Renal cortex interstitium (tissue), 11 donors: ENCODE measurements around the gene ANO2. TPM values are rescaled to one million over a fixed set of nuclear protein-coding genes. Genes with fewer than 3 reads are reported as not detected.
"Not testable (repeated sequence)": the region's sequence is repeated elsewhere in the genome, so short reads cannot be mapped to it uniquely, and the experiment has no call there.

Source experiments
- DNase-seq, 11 donors: peaks; one replicate each; pipeline ENCODE4 v3.0.0-alpha.2; 2013; ENCODE audit warnings: low read depth in 9 of 11, low spot score in 4 of 11; ENCODE audit errors: extremely low read depth in 1 of 11
- polyA plus RNA-seq, 3 donors: library from polyadenylated mRNA; unstranded; fragments of 120-200 nt; gene quantifications; one replicate each; pipeline ENCODE4 v1.2.1, GENCODE V29; 2013; ENCODE audit not compliant: insufficient read length in 3 of 3

ANO2 gene
- polyA plus RNA-seq, 3 donors: 3.1 to 5.6 (median 5.2) TPM

DNA sequence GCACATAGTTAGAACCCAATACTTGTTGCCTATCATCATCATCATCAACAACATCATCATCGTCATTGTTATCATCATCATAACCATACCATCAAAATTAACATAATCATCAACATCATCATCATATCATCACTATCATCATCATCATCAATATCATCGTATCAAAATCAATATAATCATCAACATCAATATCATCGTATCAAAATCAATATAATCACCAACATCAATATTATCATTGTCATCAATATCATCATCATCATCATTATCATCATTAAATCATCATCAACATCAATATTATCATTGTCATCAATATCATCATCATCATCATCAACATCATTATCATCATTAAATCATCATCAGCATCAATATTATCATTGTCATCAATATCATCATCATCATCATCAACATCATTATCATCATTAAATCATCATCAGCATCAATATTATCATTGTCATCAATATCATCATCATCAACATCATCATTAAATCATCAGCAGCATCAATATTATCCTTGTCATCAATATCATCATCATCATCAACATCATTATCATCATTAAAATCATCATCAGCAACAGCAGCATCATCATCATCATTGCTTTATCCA, 286.6 kb downstream of the ANO2 start:
- DNase-seq: not testable (repeated sequence)

DNA sequence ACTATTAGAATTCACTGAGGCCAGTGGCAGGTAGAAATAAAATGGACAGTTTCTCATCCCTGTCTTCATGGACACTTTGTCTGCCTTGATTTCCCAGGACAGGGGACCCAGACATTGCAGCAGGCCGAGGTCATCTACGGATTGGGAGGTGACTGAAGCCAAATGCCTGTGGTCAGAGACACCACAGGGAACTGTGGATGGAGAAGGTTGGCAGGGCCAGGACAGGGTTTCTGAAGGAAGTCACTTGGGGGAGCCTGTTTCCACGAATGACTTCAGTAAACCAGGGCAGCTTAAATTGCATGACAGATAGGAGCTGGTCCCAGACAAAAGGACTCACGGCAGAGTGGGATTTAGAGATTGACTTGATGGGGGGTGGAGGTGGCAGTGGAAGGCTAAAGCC, 288.2 kb downstream of the ANO2 start:
- DNase-seq: no peak

DNA sequence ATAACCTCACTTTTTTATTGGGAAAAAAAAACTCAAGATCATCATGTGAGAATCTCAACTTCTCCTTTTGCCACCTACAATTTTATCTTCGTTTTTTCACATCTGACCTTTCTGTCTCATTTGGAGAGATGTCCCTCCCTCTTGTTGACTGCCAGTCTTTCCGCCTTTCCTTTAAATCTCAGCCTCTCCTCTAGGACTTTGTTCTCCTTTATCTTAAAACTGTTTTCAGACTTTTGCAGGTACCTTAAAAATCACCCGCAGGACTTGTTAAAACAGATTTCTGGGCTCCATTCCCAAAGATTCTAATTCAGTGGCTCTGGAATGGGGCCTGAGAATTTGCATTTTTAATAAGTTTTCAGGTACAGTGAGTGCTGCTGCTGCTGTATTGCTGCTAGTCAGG, 289.9 kb downstream of the ANO2 start:
- DNase-seq: no peak

DNA sequence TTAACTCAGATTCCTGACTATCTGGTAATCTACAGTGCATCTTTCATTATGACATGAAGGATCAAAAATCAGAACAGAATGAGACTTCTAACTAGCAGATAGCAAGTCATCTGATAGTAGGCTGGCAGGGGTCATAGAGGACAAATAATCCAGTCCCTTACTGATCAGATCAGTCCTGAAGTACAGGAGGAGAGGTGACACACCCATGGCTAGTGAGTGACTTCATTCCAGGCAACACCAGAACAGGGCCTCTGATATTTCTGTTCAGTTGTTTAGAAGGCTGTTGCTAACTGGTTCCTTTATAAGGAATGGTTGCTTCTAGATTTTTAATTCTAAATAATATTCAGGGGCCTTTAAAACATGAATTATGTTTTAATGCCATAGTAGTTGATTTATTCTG, 291.0 kb downstream of the ANO2 start:
- no peak for DNase-seq

DNA sequence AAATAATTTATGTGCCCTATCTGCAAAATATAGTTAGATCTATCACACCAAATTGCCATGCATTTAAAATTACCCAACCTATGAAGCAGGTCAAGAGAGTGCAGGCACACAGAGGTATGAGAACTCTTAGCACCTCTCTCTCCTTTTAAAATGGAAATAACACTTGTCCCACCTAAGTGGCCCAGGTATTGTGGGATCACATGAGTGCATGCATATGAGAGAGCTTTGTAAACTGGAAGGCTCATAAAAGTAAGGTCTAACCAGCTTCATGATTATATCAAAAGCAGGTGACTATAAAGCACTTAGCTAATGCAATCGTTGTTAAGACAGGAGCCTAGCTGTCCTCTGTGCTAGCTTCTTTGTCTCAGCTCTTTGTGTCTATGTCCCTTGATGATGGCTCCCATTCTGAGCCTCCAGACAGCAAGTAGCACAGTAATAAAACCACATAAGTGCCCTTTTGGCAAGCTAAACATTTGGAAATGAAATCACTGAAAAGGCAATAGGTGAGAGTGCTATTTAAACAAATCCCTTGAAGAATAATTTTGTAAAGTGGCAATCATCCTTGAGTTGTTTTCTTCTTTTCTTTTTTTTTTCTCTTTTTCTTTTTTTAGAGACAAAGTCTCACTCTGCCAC, 294.1 kb downstream of the ANO2 start:
- no peak for DNase-seq

DNA sequence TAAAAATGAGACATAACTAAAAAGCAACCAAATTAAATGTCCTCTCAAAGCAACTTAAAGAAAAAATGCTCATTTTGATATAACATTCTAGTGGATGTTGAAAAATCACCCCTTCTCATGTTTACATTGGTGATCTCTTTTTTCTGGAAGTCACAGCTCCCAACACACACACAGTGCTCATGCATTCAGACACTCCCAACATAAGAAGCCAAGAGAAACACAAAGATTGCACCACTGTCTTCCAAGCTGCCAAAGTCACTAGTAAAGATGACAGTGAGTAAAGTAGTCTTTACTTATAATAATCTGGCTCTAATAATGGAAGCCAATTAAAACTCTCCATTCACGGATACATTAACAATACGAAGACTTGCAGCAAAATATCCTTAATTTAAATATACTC, 294.8 kb downstream of the ANO2 start:
- DNase-seq: no peak

DNA sequence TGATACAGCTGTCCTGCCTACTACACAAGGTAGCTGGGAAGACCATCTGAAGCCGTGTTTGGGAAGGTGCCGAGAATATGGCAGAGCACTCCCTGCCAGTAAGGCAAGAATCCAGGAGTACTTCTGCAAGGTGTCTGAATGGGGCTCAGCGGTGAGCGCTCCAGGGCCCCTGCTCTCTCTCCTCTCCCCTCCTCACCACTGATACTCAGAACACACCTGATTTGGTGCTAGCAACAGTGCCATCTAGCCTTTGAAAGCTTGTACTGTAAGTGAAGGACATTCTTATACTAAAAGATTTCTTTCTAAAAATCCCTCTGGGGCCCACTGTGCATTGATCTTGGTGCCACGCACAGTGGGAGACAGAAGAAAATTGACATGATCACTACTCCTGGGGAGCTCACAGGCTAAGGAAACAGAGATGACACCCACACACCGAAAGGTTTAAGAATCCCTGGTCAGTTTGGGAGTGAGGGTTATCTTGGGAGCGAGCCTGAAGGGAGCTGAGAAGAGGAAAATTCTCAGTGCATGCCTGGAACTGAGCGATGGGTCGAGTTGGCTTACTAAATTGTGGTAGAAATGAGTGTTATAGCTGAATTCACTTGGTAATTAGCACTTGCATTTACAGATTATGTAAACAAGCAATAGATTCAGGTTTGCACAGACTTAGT, 296.2 kb downstream of the ANO2 start:
- peak; percentile 23 to 57 (median 40) for DNase-seq

DNA sequence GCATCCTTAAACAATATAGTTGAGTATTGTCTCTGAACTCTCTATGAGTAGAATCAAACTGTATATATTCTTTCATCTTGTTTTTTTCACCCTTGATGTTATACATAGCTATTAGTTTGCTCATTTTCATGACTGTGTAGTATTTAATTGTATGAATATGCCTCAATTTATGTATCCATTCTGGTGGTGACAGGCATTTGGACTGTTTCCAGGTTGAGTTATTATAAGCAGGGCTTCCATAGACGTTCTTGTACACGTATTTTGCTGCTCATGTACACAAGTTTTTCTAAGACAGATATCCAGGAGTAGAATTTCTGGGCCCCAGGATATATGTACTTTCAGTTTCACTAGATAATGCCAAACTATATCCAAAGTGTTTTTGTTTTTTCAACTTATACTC, 301.8 kb downstream of the ANO2 start:
- no peak for DNase-seq

DNA sequence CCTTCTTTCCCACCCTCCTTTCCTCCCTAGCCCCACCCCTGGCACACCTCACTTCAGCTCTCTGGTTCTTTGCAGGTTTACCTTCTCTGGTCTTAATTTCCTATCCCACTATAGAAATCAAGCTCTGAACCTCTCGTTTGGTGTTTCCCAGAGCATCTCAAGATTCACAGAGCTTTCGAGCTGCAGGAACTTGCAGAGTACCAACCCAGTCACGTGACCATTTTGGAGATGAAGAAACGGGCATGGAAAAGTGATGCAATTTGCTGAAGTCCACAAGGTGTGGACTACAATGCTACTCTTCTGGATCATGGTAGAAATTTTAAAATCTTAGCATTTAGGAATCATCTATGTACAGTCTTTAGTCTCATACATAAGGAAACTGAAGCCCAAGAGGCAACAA, 307.4 kb downstream of the ANO2 start:
- no peak for DNase-seq

DNA sequence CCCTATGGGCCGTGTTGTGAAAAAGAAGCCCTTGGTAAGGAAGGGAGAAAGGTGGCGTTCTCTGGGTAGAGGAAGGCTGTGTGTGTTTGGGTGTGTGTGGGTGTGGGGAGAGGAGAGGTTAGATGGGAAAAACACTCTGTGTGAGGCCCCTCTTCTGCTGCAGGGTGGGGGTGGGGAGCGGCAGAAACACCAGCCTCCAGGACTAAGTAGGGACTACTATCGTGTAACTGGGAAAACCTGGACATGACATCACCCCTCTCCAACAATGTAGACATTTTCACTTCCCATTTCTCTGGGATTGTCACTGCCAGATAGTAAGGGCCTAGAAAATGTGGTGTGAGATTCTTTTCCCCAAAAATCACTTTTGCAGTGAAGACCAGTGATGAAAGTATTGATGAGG, 308.2 kb downstream of the ANO2 start:
- DNase-seq: no peak

DNA sequence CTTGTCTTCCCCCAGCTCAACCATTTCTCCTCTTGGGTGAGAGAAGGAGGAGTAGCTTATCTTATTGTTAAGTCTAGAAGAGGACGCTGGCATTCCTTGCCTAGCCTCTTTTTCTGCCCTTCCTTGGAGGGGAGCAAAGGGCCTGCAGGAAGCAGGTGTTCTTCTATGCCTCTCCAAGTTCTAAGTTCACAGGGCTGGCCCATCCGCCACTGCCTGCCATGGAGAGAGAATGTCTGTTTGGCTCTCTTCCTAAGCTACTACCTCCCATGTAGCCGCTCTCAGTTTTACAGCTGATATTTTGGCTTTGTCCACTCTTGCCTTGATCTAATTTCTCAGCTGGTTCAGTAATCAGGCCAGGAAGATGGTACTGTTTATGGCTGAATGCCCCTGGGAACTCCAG, 312.0 kb downstream of the ANO2 start:
- DNase-seq: no peak

DNA sequence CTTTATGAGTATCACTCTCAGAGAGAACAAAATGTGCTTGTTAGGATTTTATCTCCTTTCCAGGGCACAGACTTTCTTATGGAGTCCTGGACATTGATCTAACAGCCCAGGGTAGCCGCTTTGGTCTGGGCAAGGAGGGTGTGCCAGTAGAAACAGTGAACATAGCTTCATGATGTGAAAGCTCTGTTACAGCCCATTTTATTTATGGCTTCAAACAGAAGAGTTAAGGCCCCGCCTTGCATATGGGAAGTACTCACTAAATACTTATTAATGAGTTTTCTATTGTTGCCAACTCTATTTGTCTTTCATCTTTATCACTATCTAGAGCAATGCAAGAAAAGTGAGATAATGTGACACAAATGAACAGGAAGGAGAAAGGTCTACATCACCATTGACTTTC, 312.6 kb downstream of the ANO2 start:
- no peak for DNase-seq

DNA sequence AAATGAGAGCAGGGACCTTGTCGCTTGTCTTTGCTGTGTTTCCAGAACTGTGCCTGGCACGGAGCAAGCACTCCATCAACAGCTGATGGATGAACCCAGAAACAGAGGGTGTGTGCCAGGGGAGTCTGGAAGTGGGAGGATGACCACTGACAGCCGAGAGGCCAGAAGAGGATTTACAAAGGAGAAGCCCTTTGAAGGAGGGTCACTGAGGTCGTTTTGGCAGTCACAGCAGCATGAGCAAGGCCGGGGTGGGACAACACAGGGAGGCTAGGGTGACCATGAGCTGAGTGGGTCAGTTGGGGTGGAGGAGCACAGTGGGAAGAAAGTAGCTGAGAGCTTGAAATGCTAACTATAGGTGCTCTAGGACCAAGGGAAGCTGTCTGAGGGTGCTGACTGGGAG, 313.6 kb downstream of the ANO2 start:
- peak in 1 of 11 donors; percentile 12 for DNase-seq

DNA sequence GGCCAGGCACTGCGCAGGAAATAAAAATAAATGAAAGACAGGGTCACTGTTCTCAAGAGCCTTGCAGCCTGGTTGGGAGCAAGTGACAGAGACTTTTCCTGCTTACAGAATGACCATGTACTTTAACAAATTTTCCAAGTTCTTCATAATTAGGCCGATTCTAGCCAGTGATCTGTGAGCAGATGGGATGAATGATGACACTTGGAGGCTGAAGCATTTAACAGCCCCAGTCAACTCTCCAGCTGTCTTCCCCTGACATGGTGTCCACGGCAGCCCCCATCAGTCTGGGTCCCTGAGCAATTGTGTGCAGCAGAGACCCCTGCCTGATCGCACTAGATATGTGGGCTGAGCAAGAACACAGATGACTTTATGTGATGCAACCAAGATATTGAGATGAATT, 314.3 kb downstream of the ANO2 start:
- DNase-seq: no peak

DNA sequence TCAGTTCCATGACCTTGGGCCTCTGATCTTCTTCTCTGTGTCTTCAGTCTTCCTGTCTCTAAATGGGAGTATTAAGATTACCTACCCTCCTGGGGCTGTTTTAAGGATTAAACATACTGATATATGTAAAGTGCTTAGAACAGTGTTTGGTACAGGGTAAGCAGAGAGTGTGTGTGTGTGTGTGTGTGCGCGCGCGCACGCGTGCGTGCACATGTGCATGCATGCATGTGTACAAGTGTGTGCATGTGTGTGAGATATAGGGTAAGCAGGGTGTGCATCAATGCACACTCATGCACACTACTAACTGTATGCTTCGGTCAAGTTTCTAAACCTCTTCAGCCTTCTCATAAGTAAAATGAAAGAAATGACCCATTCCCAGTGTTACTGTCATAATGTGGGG, 316.6 kb downstream of the ANO2 start:
- no peak for DNase-seq

DNA sequence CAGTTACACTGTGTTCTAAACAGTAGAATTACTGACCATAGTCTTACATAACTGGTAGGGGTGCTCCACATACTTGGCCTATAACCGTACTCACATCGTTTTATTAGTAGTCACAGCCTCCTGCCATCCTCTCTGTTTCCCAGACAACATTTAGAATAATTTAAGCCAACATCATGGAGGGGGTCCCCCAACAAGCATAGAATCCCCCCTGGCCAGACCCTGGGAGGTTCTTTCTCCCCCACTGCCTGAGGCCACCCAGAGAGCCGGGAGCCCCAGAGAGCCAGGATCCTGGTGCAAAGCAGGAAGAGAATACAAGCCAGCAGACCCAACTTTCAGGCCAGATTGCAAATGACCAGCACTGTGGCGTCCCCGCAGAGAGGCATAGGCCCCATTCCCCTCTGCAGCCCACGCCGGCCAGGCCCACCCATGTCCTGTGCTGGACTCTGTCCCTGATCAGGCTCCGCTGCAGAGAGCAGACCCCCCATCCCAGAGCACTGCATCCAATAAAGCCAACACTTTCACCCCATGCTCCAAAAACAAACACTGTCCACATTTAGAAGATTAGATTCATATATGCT, 317.9 kb downstream of the ANO2 start:
- no peak for DNase-seq

DNA sequence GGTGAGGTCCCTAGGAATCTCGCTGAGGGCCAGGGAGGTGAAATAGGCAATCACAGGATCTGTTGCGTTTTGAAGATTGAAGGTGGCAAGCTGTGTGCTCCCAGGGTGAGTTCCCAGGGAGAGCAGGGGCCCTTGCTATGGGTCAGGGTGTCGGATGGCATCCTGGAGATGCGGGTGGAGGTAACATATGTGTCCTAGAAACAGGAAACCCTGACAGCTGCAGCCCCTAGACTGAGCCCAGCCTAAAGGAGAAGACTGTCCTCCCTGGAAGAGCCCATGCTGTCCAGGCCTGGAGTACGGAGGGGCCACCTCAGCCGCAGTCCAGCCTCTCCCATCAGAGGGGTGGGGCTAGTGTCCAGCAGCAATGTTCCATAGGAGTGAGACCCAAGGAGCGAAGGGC, 318.9 kb downstream of the ANO2 start:
- no peak for DNase-seq

DNA sequence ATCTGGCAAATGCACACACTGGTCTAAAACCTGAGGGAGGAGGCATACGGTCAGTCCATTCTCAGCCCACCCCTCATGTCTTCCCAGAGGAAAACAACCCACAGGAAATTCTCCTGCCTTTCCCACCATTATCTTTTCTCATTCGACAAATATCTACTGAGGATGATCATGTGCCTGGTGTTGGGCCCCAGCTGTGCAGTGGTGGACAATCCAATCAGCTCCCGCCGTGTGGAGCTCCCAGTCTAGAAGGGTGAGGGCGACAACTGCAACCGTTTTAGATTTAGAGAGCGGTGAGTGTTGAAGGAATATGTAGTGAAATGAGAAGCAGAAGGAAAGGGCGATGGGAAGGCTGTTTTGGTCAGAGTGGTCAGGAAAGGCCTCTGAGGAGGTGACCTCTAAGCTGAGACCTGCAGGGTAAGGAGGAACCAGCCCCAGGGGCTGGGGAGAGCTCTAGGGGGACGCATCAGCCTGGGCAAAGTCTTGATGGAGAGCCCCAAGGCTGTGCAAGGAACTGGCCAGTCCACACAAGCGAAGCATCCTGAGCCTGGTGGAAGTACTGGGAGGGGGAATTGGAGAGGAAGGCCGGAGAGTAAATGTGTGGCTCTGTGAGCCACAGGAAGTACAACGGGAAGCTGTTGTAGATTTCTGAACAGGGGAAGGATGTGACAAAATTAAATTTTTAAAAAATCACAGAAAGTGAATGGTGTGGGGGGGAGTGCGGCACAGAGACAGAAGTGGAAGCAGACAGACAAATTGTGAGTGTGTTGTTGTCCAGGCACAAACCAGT, 320.4 kb downstream of the ANO2 start:
- DNase-seq: no peak

DNA sequence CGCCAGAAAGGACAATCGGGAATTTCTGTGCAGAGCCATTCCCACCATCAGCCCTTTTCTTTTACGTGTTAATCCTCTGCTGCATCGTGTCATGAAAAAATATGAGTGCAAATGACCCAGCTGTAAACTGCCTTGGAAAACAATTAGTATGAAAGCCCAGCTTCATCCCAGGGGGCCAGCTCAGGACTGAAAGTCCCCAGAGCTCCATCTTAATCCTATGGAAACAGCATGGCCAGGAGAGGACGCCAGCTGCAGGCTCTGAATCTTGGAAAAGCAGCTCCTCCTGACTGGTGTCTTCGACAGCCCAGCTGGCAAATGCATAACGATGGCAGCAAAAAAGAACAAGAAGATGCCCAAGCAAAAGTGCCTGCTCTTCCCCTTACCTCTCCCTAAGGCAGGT, 321.6 kb downstream of the ANO2 start:
- no peak for DNase-seq

DNA sequence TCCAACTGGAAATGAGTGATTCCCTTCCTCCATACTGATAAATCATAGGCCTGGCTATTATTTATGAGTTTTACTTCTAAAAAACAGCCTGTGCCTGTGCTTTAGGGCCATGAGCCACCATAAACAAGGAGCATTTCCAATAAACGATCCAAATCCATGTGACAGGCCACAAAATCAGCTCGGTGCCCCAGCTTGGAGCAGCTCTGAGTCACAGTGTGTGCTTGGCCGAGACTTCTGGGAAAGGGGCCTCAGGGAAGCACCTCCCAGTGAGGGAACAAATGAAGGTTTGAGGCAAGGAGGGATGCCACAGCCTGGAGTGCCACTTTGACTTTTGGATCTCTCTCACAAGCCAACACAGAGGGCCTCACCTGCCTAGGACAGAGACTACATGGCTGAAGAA, 322.8 kb downstream of the ANO2 start:
- DNase-seq: no peak
